Keratinocyte (primary cell): ENCODE results near the gene CMTR2. TPM values are rescaled to one million over a fixed set of nuclear protein-coding genes. Genes with fewer than 3 reads are reported as not detected.
"Not testable (repeated sequence)": the region's sequence is repeated elsewhere in the genome, so short reads cannot be mapped to it uniquely, and the experiment has no call there.

Experiments
- DNase-seq: peaks from one replicate; pipeline ENCODE4 v3.0.0-alpha.2; 2011; ENCODE audit warnings: low read depth, missing footprints, low spot score
- FAIRE-seq: peaks from 2 replicates; lab custom pipeline; 2011; peaks lifted over from hg19 to GRCh38; lab: Jason Lieb, UNC
- H2AFZ ChIP-seq: 2 replicates; pipeline ENCODE4 v1.6.0; 2012; ENCODE audit warnings: low read length, control low read depth, inconsistent platforms; ENCODE audit not compliant: control insufficient read depth
- H3K27ac ChIP-seq: 2 replicates; pipeline ENCODE4 v1.5.1; 2011; ENCODE audit warnings: low read length; ENCODE audit not compliant: control insufficient read depth, insufficient read depth
- H3K27me3 ChIP-seq: 3 replicates; pipeline ENCODE4 v1.6.0; 2011; ENCODE audit warnings: low read length; ENCODE audit not compliant: control insufficient read depth, insufficient read depth; ENCODE audit errors: extremely low read depth
- H3K36me3 ChIP-seq, 2 experiments: 2 replicates in 1 of 2; 3 replicates in 1 of 2; pipeline ENCODE4 v1.5.1; 2011; ENCODE audit warnings: low read length in 2 of 2, mild to moderate bottlenecking in 1 of 2; ENCODE audit not compliant: control insufficient read depth in 2 of 2, insufficient read depth in 2 of 2; ENCODE audit errors: extremely low read depth in 1 of 2
- H3K4me1 ChIP-seq: 3 replicates; pipeline ENCODE4 v1.5.1; 2011; ENCODE audit warnings: low read length; ENCODE audit not compliant: control insufficient read depth, insufficient read depth; ENCODE audit errors: extremely low read depth
- H3K4me2 ChIP-seq: 3 replicates; pipeline ENCODE4 v1.6.0; 2011; ENCODE audit warnings: low read depth, low read length; ENCODE audit not compliant: control insufficient read depth, insufficient read depth; ENCODE audit errors: extremely low read depth
- H3K4me3 ChIP-seq, 3 experiments: fragments of 200-600 bp in 1 of 3; sonication (generic) in 1 of 3; 2 replicates in 2 of 3; 3 replicates in 1 of 3; pipeline ENCODE4 v1.5.1; 2011 to 2016; ENCODE audit warnings: low read length in 3 of 3, mild to moderate bottlenecking in 3 of 3, control low read depth in 2 of 3, inconsistent platforms in 1 of 3, low read depth in 1 of 3, mixed read lengths in 1 of 3, mixed run types in 1 of 3, moderate library complexity in 1 of 3; ENCODE audit not compliant: control insufficient read depth in 2 of 3, insufficient read depth in 2 of 3; ENCODE audit errors: extremely low read depth in 1 of 3
- H3K79me2 ChIP-seq: 2 replicates; pipeline ENCODE4 v1.6.0; 2012; ENCODE audit warnings: low read length; ENCODE audit not compliant: control insufficient read depth, insufficient read depth
- H3K9ac ChIP-seq: 3 replicates; pipeline ENCODE4 v1.6.0; 2011; ENCODE audit warnings: low read length; ENCODE audit not compliant: control insufficient read depth, insufficient read depth; ENCODE audit errors: extremely low read depth
- H3K9me1 ChIP-seq: 3 replicates; pipeline ENCODE4 v1.6.0; 2011; ENCODE audit warnings: low read length; ENCODE audit not compliant: control insufficient read depth, insufficient read depth; ENCODE audit errors: extremely low read depth
- H3K9me3 ChIP-seq: 2 replicates; pipeline ENCODE4 v1.5.1; 2012; ENCODE audit warnings: low read depth, low read length; ENCODE audit not compliant: control insufficient read depth
- H4K20me1 ChIP-seq: 3 replicates; pipeline ENCODE4 v1.6.0; 2011; ENCODE audit warnings: low read length; ENCODE audit not compliant: control insufficient read depth, insufficient read depth; ENCODE audit errors: extremely low read depth
- CTCF ChIP-seq, 3 experiments: IDR thresholded peaks in 1 of 3; conservative IDR thresholded peaks in 1 of 3; optimal IDR thresholded peaks in 1 of 3; 2 replicates in 2 of 3; 3 replicates in 1 of 3; pipeline versions ENCODE3 to v1.5.1; 2011; ENCODE audit warnings: low read length in 3 of 3, mild to moderate bottlenecking in 3 of 3, moderate library complexity in 2 of 3, control low read depth in 1 of 3, inconsistent platforms in 1 of 3; ENCODE audit not compliant: insufficient read depth in 2 of 3; ENCODE audit errors: extremely low read depth in 1 of 3
- EZH2 ChIP-seq: IDR thresholded peaks from one replicate; pipeline ENCODE4 v1.6.1; 2012; ENCODE audit warnings: inconsistent platforms, mild to moderate bottlenecking, low read length, moderate library complexity
- dilution Hi-C: fragments of 300-500 bp; cut with MboI; formaldehyde crosslinking; loops from one replicate; pipeline ENCODE4 v1.7.0; 2020; ENCODE audit warnings: low sequenced_read_pairs; ENCODE audit not compliant: extremely low pct_ligation_motif_present
- polyA plus RNA-seq, 5 experiments: library from polyadenylated mRNA; depleted of rRNA in 3 of 5; stranded (reverse) in 3 of 5; stranded (forward) in 1 of 5; unstranded in 1 of 5; fragments of >200 nt; gene quantifications; 1 replicate in 1 of 5; 2 replicates in 3 of 5; 3 replicates in 1 of 5; pipeline versions ENCODE4 v1.2.1 to v1.2.3, GENCODE V29; 2011 to 2012; ENCODE audit warnings: missing spikeins in 2 of 5, low read depth in 1 of 5, low replicate concordance in 1 of 5

Gene CMTR2
- polyA plus RNA-seq, 1 donor (not counting 4 experiments of a cell fraction or from before 2014, with no cell fraction given): 37.9 TPM

- no peaks in the 10 kb centered on the region for H3K9me1 ChIP-seq
- H3K4me1 ChIP-seq: no peaks in the 10 kb centered on the region
- no peaks in the 10 kb centered on the region for H3K79me2 ChIP-seq
- dilution Hi-C loops: no loop called here
- DNase-seq (no peak), FAIRE-seq (no peak)
- no peak overlapping the region for H3K27ac ChIP-seq
- no peaks in the 10 kb centered on the region for H4K20me1 ChIP-seq
- H3K4me3 ChIP-seq: no peak overlapping the region
- TF ChIP-seq EZH2 (no peak), CTCF (optimal IDR thresholded peaks at IDR 0.05 in 1 of 3, IDR thresholded peaks at IDR 0.05 in 1 of 3, conservative IDR thresholded peaks at IDR 0.05 in 1 of 3; ENCODE audit: extremely low read depth in 1 of 3, insufficient read depth in 2 of 3, low read length in 3 of 3) (no peak)
- no peak overlapping the region for H2AFZ ChIP-seq
- H3K9me3 ChIP-seq: no peaks in the 10 kb centered on the region
- no peak overlapping the region for H3K4me2 ChIP-seq
- H3K27me3 ChIP-seq: peaks cover 3% of the 10 kb centered on the region
- H3K9ac ChIP-seq: no peak overlapping the region
- H3K36me3 ChIP-seq: no peaks in the 10 kb centered on the region
Observed at GRCh38 chr16:71319999-71320398, 30.8 kb upstream of the CMTR2 start.

GRCh38 chr16:71315269-71315668 is 26.1 kb upstream of the CMTR2 start:
- Histone ChIP-seq H3K9me3 (no peaks in the 10 kb centered on the region), H3K4me3 (no peak overlapping the region), H3K4me2 (no peak overlapping the region), H2AFZ (no peak overlapping the region), H3K9ac (no peak overlapping the region), H3K27ac (no peak overlapping the region), H3K4me1 (no peaks in the 10 kb centered on the region), H3K36me3 (no peaks in the 10 kb centered on the region), H4K20me1 (no peaks in the 10 kb centered on the region), H3K9me1 (no peaks in the 10 kb centered on the region), H3K79me2 (no peaks in the 10 kb centered on the region), H3K27me3 (peaks cover 7% of the 10 kb centered on the region)
- FAIRE-seq (no peak), DNase-seq (no peak)
- no peak for TF ChIP-seq CTCF (optimal IDR thresholded peaks at IDR 0.05 in 1 of 3, IDR thresholded peaks at IDR 0.05 in 1 of 3, conservative IDR thresholded peaks at IDR 0.05 in 1 of 3; ENCODE audit: extremely low read depth in 1 of 3, insufficient read depth in 2 of 3, low read length in 3 of 3)
- no peak for TF ChIP-seq EZH2
- dilution Hi-C loops: no loop called here

- DNase-seq, H3K9me3 ChIP-seq, H3K27me3 ChIP-seq, H3K27ac ChIP-seq, H3K36me3 ChIP-seq, H3K79me2 ChIP-seq, dilution Hi-C loops, H4K20me1 ChIP-seq, H3K4me2 ChIP-seq, FAIRE-seq, H3K9me1 ChIP-seq, H2AFZ ChIP-seq, H3K9ac ChIP-seq, H3K4me3 ChIP-seq, H3K4me1 ChIP-seq: not testable (repeated sequence)
Observed at GRCh38 chr16:71313591-71313990, 24.4 kb upstream of the CMTR2 start.
